Naive thymus-derived CD4-positive, alpha-beta T cell (primary cell): ENCODE data around the gene LANCL3. TPM values are rescaled to one million over a fixed set of nuclear protein-coding genes. Genes with fewer than 3 reads are reported as not detected.

Experiments used
- ATAC-seq: fragments of 150-1000 bp; cut with Tn5 transposase; 2 replicates; pipeline ENCODE4 v1.10.0; 2021; ENCODE audit warnings: mild to moderate bottlenecking, moderate library complexity
- CTCF ChIA-PET: fragments of 350-600 bp; sonication (Branson Sonifier 250); formaldehyde crosslinking; loops from one replicate; lab custom pipeline; 2021; ENCODE audit warnings: antibody characterized with exemption; lab: Charles Lee
- POLR2A ChIA-PET: fragments of 350-600 bp; sonication (Branson Sonifier 250); formaldehyde crosslinking; loops from one replicate; lab custom pipeline; 2021; ENCODE audit warnings: antibody characterized with exemption, inconsistent platforms; lab: Charles Lee
- DNase-seq, 9 donors: peaks; one replicate each; pipeline versions ENCODE4 v3.0.0 to v3.0.0-alpha.2; 2020 to 2022; ENCODE audit warnings: mixed read lengths in 1 of 9
- H3K27ac ChIP-seq: one replicate; pipeline ENCODE4 v1.7.0; 2013; ENCODE audit warnings: mild to moderate bottlenecking, low read depth, low read length, moderate library complexity
- H3K27me3 ChIP-seq, 2 donors: one replicate each; pipeline ENCODE4 v1.7.0; 2013; ENCODE audit warnings: low read length in 2 of 2, mild to moderate bottlenecking in 2 of 2, moderate library complexity in 2 of 2; ENCODE audit not compliant: control insufficient read depth in 2 of 2, insufficient read depth in 2 of 2
- H3K36me3 ChIP-seq, 3 experiments: 1 replicate in 2 of 3; 2 replicates in 1 of 3; pipeline ENCODE4 v1.7.0; 2013; ENCODE audit warnings: low read length in 3 of 3, mild to moderate bottlenecking in 3 of 3, moderate library complexity in 1 of 3; ENCODE audit not compliant: insufficient read depth in 3 of 3, control insufficient read depth in 2 of 3
- H3K4me1 ChIP-seq, 2 donors: one replicate each; pipeline ENCODE4 v1.7.0; 2013; ENCODE audit warnings: low read length in 2 of 2, mild to moderate bottlenecking in 2 of 2, moderate library complexity in 1 of 2; ENCODE audit not compliant: control insufficient read depth in 2 of 2, insufficient read depth in 2 of 2
- H3K4me3 ChIP-seq: 2 replicates; pipeline ENCODE4 v1.7.0; 2013; ENCODE audit warnings: mild to moderate bottlenecking, low read length
- H3K9me3 ChIP-seq, 3 experiments: 1 replicate in 2 of 3; 2 replicates in 1 of 3; pipeline ENCODE4 v1.7.0; 2013; ENCODE audit warnings: low read length in 3 of 3; ENCODE audit not compliant: control insufficient read depth in 2 of 3
- H3K27ac Mint-ChIP-seq, 9 donors: one replicate each; pipeline ENCODE4 v1.8.0; 2020 to 2022; ENCODE audit warnings: mixed read lengths in 9 of 9, mild to moderate bottlenecking in 8 of 9, moderate library complexity in 5 of 9, inconsistent platforms in 2 of 9
- H3K27me3 Mint-ChIP-seq, 5 donors: one replicate each; pipeline ENCODE4 v1.8.0; 2021 to 2022; ENCODE audit warnings: mixed read lengths in 5 of 5, mild to moderate bottlenecking in 1 of 5
- H3K36me3 Mint-ChIP-seq, 5 donors: one replicate each; pipeline ENCODE4 v1.8.0; 2020 to 2022; ENCODE audit warnings: mixed read lengths in 5 of 5, mild to moderate bottlenecking in 3 of 5, inconsistent platforms in 1 of 5
- H3K4me1 Mint-ChIP-seq, 7 donors: one replicate each; pipeline ENCODE4 v1.8.0; 2020 to 2022; ENCODE audit warnings: mixed read lengths in 7 of 7, mild to moderate bottlenecking in 3 of 7, inconsistent platforms in 1 of 7
- H3K4me3 Mint-ChIP-seq, 10 donors: one replicate each; pipeline ENCODE4 v1.8.0; 2020 to 2022; ENCODE audit warnings: mild to moderate bottlenecking in 10 of 10, mixed read lengths in 10 of 10, moderate library complexity in 6 of 10, inconsistent platforms in 2 of 10
- H3K9me3 Mint-ChIP-seq, 11 donors: one replicate each; pipeline ENCODE4 v1.8.0; 2020 to 2022; ENCODE audit warnings: mixed read lengths in 11 of 11, mild to moderate bottlenecking in 4 of 11, inconsistent platforms in 1 of 11, moderate library complexity in 1 of 11
- intact Hi-C, 2 donors: fragments of 100-400 bp; cut with micrococcal nuclease; formaldehyde crosslinking; loops; one replicate each; pipeline ENCODE4 v1.15.1; 2023
- polyA plus RNA-seq, 2 donors: library from polyadenylated mRNA; unstranded; fragments of 300-500 nt; fragmentation: Illumina TruSeq; gene quantifications; one replicate each; pipeline ENCODE4 v1.2.3, GENCODE V29; 2021
- total RNA-seq, 6 experiments: library from RNA in 5 of 6; stranded (reverse) in 5 of 6; gene quantifications; 1 replicate in 5 of 6; 2 replicates in 1 of 6; pipeline ENCODE4 v1.2.3 and lab custom pipeline; 2021 to 2026

The LANCL3 gene
- total and polyA plus RNA-seq, 7 experiments from 2014 or later: 0.03 to 0.53 (median 0.16) TPM; not detected in 2

DNA sequence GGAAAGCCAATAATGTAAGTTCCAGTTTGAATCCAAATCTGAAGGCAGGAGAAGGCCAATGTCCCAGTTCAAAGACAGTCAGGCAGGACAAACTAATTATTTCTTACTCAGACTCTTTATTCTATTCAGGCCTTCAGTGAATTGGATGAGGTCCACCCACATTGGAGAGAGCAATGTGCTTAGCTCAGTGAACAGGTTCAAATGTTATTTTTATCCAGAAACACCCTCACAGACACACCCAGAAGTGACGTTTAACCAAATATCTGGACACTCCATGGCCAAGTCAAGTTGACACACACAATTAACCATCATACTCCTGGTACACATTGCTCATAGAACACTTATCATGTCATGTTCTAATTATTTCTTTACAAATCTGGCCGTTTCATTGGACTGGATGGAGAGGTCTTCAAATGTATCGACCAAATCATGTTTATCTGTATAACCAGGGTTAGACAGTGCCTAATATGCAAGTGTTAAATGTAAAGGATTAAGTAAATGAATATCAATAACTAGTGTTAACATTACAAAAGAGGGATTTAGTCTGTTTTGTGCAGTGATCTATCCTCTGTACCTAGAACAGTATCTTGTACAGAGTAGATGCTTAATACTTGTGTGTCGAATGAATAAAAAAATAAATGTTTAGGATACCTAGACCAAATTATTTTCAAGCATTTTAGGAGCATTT is 87.0 kb downstream of the LANCL3 start:
- no peaks in the 10 kb centered on the region for H3K27me3 ChIP-seq
- Mint-ChIP-seq H3K4me3 (no peak overlapping the region), H3K4me1 (no peaks in the 10 kb centered on the region), H3K27me3 (peaks cover 0 to 4% (median 0%) of the 10 kb centered on the region in 5 donors), H3K36me3 (no peaks in the 10 kb centered on the region), H3K27ac (no peak overlapping the region), H3K9me3 (peaks cover 0 to 1% (median 0%) of the 10 kb centered on the region in 11 donors)
- DNase-seq (no peak), ATAC-seq (no peak)
- no peaks in the 10 kb centered on the region for H3K9me3 ChIP-seq
- no peaks in the 10 kb centered on the region for H3K36me3 ChIP-seq
- CTCF ChIA-PET: no interaction called here
- POLR2A ChIA-PET: no interaction called here
- H3K27ac ChIP-seq: no peak overlapping the region
- intact Hi-C loops: no loop called here
- no peak overlapping the region for H3K4me3 ChIP-seq
- H3K4me1 ChIP-seq: no peaks in the 10 kb centered on the region

- no peak overlapping the region for H3K4me3 ChIP-seq
Measured at GRCh38 chrX:37659047-37659446, 87.6 kb downstream of the LANCL3 start.

DNA sequence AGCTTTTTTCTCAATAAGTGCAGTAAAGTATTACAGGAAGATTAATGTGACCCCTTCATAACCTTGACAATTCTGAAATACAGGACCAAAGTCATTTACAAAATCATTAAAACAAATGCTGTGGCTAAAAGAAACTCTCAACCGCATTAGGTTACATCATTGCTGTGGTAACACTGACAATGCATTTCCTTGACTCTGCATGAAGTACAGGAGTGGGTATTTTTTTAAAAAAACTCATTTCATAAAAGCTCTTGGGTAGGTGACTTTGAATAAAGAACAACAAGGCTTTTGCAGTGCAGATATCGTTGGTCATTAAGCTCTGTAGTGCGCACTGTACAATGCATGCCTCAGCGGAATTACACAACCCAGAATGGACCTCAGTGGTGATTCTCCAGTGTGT is 90.7 kb downstream of the LANCL3 start:
- Histone ChIP-seq H3K9me3 (no peaks in the 10 kb centered on the region), H3K27ac (no peak overlapping the region), H3K4me1 (no peaks in the 10 kb centered on the region), H3K27me3 (no peaks in the 10 kb centered on the region), H3K36me3 (no peaks in the 10 kb centered on the region), H3K4me3 (no peak overlapping the region)
- Mint-ChIP-seq H3K27ac (no peak overlapping the region), H3K27me3 (peaks cover 0 to 4% (median 0%) of the 10 kb centered on the region in 5 donors), H3K4me3 (no peak overlapping the region), H3K36me3 (no peaks in the 10 kb centered on the region), H3K9me3 (no peaks in the 10 kb centered on the region), H3K4me1 (no peaks in the 10 kb centered on the region)
- DNase-seq: no peak
- intact Hi-C loops: no loop called here
- ChIA-PET POLR2A (no interaction called here), CTCF (interaction anchor here (0.5 kb wide), 1 partner anchor 223 kb away, joined by 3 read pairs; no protein-coding TSS in a partner anchor)
- ATAC-seq: peak; percentile 29

More at GRCh38 chrX:37659047-37659446, 87.6 kb downstream of the LANCL3 start:
- Histone ChIP-seq H3K4me1 (no peaks in the 10 kb centered on the region), H3K36me3 (no peaks in the 10 kb centered on the region), H3K27me3 (no peaks in the 10 kb centered on the region), H3K9me3 (no peaks in the 10 kb centered on the region), H3K27ac (no peak overlapping the region)
- no peak for DNase-seq
- H3K4me1 Mint-ChIP-seq: no peaks in the 10 kb centered on the region
- intact Hi-C loops: no loop called here
- H3K27me3 Mint-ChIP-seq: peaks cover 0 to 4% (median 0%) of the 10 kb centered on the region in 5 donors
- CTCF ChIA-PET: no interaction called here
- POLR2A ChIA-PET: no interaction called here
- no peak for ATAC-seq
- H3K9me3 Mint-ChIP-seq: peaks cover 0 to 1% (median 0%) of the 10 kb centered on the region in 11 donors
- H3K36me3 Mint-ChIP-seq: no peaks in the 10 kb centered on the region
- no peak overlapping the region for H3K27ac Mint-ChIP-seq
- no peak overlapping the region for H3K4me3 Mint-ChIP-seq

GRCh38 chrX:37666516-37666915 is 95.1 kb downstream of the LANCL3 start:
- peaks cover 0 to 2% (median 0%) of the 10 kb centered on the region in 5 donors for H3K27me3 Mint-ChIP-seq
- Histone ChIP-seq H3K4me3 (no peak overlapping the region), H3K27ac (no peak overlapping the region), H3K4me1 (no peaks in the 10 kb centered on the region), H3K27me3 (no peaks in the 10 kb centered on the region), H3K9me3 (no peaks in the 10 kb centered on the region), H3K36me3 (no peaks in the 10 kb centered on the region)
- intact Hi-C loops: no loop called here
- DNase-seq (no peak), ATAC-seq (no peak)
- H3K36me3 Mint-ChIP-seq: no peaks in the 10 kb centered on the region
- no peak overlapping the region for H3K27ac Mint-ChIP-seq
- POLR2A ChIA-PET: no interaction called here
- peaks cover 0 to 2% (median 0%) of the 10 kb centered on the region in 11 donors for H3K9me3 Mint-ChIP-seq
- no peak overlapping the region for H3K4me3 Mint-ChIP-seq
- CTCF ChIA-PET: no interaction called here
- no peaks in the 10 kb centered on the region for H3K4me1 Mint-ChIP-seq

- Histone ChIP-seq H3K4me1 (no peaks in the 10 kb centered on the region), H3K9me3 (no peaks in the 10 kb centered on the region), H3K4me3 (no peak overlapping the region), H3K27me3 (no peaks in the 10 kb centered on the region), H3K27ac (no peak overlapping the region), H3K36me3 (no peaks in the 10 kb centered on the region)
- peaks cover 0 to 2% (median 0%) of the 10 kb centered on the region in 5 donors for H3K27me3 Mint-ChIP-seq
- H3K9me3 Mint-ChIP-seq: peaks cover 0 to 2% (median 0%) of the 10 kb centered on the region in 11 donors
- H3K4me1 Mint-ChIP-seq: no peaks in the 10 kb centered on the region
- no peak overlapping the region for H3K4me3 Mint-ChIP-seq
- ATAC-seq (no peak), DNase-seq (no peak)
- no peak overlapping the region for H3K27ac Mint-ChIP-seq
- CTCF ChIA-PET: no interaction called here
- no peaks in the 10 kb centered on the region for H3K36me3 Mint-ChIP-seq
- POLR2A ChIA-PET: no interaction called here
- intact Hi-C loops: no loop called here
Measured at GRCh38 chrX:37667141-37667540, 95.7 kb downstream of the LANCL3 start.

- Histone ChIP-seq H3K27ac (no peak overlapping the region), H3K36me3 (no peaks in the 10 kb centered on the region), H3K27me3 (no peaks in the 10 kb centered on the region), H3K4me1 (no peaks in the 10 kb centered on the region), H3K4me3 (no peak overlapping the region), H3K9me3 (no peaks in the 10 kb centered on the region)
- H3K4me3 Mint-ChIP-seq: no peak overlapping the region
- no peak for ATAC-seq
- H3K9me3 Mint-ChIP-seq: peaks cover 0 to 2% (median 0%) of the 10 kb centered on the region in 11 donors
- H3K27me3 Mint-ChIP-seq: peaks cover 0 to 2% (median 0%) of the 10 kb centered on the region in 5 donors
- no peaks in the 10 kb centered on the region for H3K36me3 Mint-ChIP-seq
- H3K4me1 Mint-ChIP-seq: no peaks in the 10 kb centered on the region
- ChIA-PET CTCF (no interaction called here), POLR2A (no interaction called here)
- no peak for DNase-seq
- intact Hi-C loops: no loop called here
- no peak overlapping the region for H3K27ac Mint-ChIP-seq
Measured at GRCh38 chrX:37672563-37672962, 101.1 kb downstream of the LANCL3 start.

GRCh38 chrX:37676811-37677210 is 105.3 kb downstream of the LANCL3 start:
- no peak overlapping the region for H3K27ac Mint-ChIP-seq

More at GRCh38 chrX:37676811-37677210, 105.3 kb downstream of the LANCL3 start:
- Mint-ChIP-seq H3K4me1 (no peaks in the 10 kb centered on the region), H3K4me3 (no peak overlapping the region), H3K36me3 (no peaks in the 10 kb centered on the region), H3K27me3 (peaks cover 0 to 2% (median 0%) of the 10 kb centered on the region in 5 donors), H3K9me3 (no peaks in the 10 kb centered on the region)
- no peak overlapping the region for H3K27ac ChIP-seq
- CTCF ChIA-PET: no interaction called here
- no peak for ATAC-seq
- no peaks in the 10 kb centered on the region for H3K27me3 ChIP-seq
- no peaks in the 10 kb centered on the region for H3K9me3 ChIP-seq
- H3K36me3 ChIP-seq: no peaks in the 10 kb centered on the region
- POLR2A ChIA-PET: no interaction called here
- no peaks in the 10 kb centered on the region for H3K4me1 ChIP-seq
- intact Hi-C loops: no loop called here
- no peak overlapping the region for H3K4me3 ChIP-seq
- no peak for DNase-seq
